ENCODE measurements around the gene SFSWAP.

The SFSWAP gene

GRCh38 chr12:131836193-131836592, 125.3 kb downstream of the SFSWAP start:
- no peak for DNase-seq

- DNase-seq = no peak
These were observed 126.0 kb downstream of the SFSWAP start for GRCh38 chr12:131836714-131837397.

- DNase-seq = no peak
These were observed 129.9 kb downstream of the SFSWAP start for GRCh38 chr12:131840643-131841416.

- no peak for DNase-seq
These were observed 130.7 kb downstream of the SFSWAP start for GRCh38 chr12:131841547-131841946.

GRCh38 chr12:131842169-131842568, 131.3 kb downstream of the SFSWAP start:
- DNase-seq = no peak

GRCh38 chr12:131843527-131843926, 132.6 kb downstream of the SFSWAP start:
- DNase-seq = no peak

- DNase-seq = no peak
These were observed 133.2 kb downstream of the SFSWAP start for GRCh38 chr12:131844140-131844539.

GRCh38 chr12:131844656-131845055, 133.8 kb downstream of the SFSWAP start:
- no peak for DNase-seq

- no peak for DNase-seq
These were observed 134.2 kb downstream of the SFSWAP start for GRCh38 chr12:131845121-131845520.

GRCh38 chr12:131847456-131847855, 136.6 kb downstream of the SFSWAP start:
- DNase-seq = no peak

GRCh38 chr12:131848753-131849152, 137.9 kb downstream of the SFSWAP start:
- DNase-seq = no peak

Data from fibroblast of skin of scalp (primary cell).